HG02852 (cell line): ENCODE results near the gene FDX1.
A peak's percentile ranks its signal among the peaks of the same experiment; 100 is the strongest.
"Not testable (repeated sequence)": the region's sequence is repeated elsewhere in the genome, so short reads cannot be mapped to it uniquely, and the experiment has no call there.

Experiments used
- ATAC-seq: cut with Tn5 transposase; IDR thresholded peaks from one replicate; pipeline ENCODE4 v1.9.1; 2021; ENCODE audit warnings: mild to moderate bottlenecking, moderate library complexity; ENCODE audit not compliant: unreplicated experiment

FDX1 gene

DNA sequence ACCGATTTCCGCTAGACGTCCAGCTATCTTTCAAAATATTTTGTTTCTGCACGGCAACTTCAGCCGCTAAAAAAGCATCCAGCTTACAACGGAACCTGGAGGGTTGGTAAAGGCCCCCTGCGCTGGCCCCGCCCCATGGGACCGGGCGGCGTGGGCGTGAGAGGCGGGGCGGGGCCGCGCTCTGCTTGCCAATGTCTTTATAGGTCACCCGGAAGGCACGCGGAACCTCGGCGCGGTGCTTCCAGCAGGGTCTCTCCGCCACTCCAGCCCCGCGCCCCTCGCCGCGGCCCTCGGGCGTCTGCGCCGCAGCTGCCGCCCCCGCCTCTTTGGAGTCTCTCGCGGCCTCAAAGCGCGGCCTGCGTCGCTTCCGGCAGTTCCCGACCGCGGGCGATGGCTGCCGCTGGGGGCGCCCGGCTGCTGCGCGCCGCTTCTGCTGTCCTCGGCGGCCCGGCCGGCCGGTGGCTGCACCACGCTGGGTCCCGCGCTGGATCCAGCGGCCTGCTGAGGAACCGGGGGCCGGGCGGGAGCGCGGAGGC lies at the start of gene FDX1:
Gene FDX1 (plus strand): TSS at position 218 of the 536 bp plus-strand sequence. CDS start 173 bp downstream, at position 391.
- ATAC-seq: peak; percentile 84

GRCh38 chr11:110380836-110381622 lies 48.7 kb upstream of the FDX1 start:
- no peak for ATAC-seq

DNA sequence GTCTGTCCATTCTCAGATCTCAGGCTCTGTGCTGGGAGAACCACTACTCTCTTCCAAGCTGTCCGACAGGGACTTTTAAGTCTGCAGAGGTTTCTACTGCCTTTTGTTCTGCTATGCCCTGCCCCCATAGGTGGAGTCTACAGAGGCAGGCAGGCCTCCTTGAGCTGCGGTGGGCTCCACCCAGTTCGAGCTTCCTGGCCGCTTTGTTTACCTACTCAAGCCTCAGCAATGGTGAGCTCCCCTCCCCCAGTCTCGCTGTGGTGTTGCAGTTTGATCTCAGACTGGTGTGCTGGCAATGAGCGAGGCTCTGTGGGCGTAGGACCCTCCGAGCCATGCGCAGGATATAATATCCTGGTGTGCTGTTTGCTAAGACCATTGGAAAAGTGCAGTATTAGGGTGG lies 41.5 kb upstream of the FDX1 start:
- ATAC-seq: not testable (repeated sequence)

- ATAC-seq: no peak
These were observed 39.8 kb upstream of the FDX1 start for GRCh38 chr11:110389965-110390364.

- no peak for ATAC-seq
These were observed 37.7 kb upstream of the FDX1 start for GRCh38 chr11:110392056-110392455.

- ATAC-seq: not testable (repeated sequence)
These were observed 32.0 kb upstream of the FDX1 start for GRCh38 chr11:110397668-110398286.

DNA sequence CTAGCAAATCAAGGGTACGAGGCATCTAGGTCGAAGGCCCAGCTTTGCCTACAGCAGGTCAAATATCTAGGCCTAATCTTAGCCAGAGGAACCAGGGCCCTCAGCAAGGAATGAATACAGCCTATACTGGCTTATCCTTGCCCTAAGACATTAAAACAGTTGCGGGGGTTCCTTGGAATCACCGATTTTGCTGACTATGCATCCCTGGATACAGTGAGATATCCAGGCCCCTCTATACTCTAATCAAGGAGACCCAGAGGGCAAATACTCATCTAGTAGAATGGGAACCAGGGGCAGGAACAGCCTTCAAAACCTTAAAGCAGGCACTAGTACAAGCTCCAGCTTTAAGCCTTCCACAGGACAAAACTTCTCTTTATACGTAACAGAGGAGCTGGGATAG lies 26.2 kb upstream of the FDX1 start:
- not testable (repeated sequence) for ATAC-seq

DNA sequence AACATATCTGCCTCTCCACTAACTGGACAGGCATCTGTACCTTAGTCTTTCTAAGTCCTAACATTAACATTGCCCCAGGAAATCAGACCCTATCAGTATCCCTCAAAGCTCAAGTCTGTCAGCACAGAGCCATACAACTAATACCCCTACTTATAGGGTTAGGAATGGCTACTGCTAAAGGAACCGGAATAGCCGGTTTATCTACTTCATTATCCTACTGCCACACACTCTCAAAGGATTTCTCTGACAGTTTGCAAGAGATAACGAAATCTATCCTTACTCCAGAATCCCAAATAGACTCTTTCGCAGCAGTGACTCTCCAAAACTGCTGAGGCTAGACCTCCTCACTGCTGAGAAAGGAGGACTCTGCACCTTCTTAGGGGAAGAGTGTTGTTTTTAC lies 24.1 kb upstream of the FDX1 start:
- not testable (repeated sequence) for ATAC-seq

- no peak for ATAC-seq
These were observed 22.4 kb upstream of the FDX1 start for GRCh38 chr11:110407315-110407714.

GRCh38 chr11:110409174-110409573 lies 20.6 kb upstream of the FDX1 start:
- ATAC-seq: no peak

DNA sequence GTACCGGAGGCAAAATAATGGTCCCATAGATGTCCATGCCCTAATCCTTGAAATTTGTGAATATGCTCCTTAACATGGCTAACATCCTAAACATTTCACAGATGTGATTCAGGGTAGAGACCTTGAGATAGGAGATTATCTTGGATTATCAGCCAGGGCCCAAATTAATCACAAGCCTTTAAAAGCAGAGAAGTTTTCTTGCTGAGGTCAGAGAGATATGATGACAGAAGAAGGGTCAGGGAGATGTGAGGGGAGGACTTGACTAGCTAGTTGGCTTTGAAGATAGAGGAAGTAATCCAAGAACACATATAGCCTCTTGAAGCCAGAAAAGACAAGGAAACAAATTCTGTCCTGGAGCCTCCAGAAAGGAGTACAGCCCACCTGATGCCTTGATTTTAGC lies 19.1 kb upstream of the FDX1 start:
- ATAC-seq: no peak

GRCh38 chr11:110415081-110415480 lies 14.7 kb upstream of the FDX1 start:
- ATAC-seq: no peak

DNA sequence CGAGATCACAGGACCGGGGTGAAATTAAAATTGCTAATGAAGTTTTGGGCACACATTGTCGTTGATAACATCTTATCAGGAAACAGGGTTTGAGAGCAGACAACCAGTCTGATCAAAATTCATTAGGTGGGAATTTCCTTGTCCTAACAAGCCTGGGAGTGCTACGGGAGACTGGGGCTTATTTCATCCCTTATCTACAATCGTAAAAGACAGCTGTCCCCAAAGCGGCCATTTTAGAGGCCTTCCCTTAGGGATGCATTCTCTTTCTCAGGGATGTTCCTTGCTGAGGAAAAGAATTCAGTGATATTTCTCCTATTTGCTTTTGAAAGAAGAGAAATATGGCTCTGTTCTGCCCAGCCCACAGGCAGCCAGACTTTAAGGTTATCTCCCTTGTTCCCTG lies 8.1 kb upstream of the FDX1 start:
- not testable (repeated sequence) for ATAC-seq

- no peak for ATAC-seq
These were observed 7.3 kb upstream of the FDX1 start for GRCh38 chr11:110422306-110422905.

DNA sequence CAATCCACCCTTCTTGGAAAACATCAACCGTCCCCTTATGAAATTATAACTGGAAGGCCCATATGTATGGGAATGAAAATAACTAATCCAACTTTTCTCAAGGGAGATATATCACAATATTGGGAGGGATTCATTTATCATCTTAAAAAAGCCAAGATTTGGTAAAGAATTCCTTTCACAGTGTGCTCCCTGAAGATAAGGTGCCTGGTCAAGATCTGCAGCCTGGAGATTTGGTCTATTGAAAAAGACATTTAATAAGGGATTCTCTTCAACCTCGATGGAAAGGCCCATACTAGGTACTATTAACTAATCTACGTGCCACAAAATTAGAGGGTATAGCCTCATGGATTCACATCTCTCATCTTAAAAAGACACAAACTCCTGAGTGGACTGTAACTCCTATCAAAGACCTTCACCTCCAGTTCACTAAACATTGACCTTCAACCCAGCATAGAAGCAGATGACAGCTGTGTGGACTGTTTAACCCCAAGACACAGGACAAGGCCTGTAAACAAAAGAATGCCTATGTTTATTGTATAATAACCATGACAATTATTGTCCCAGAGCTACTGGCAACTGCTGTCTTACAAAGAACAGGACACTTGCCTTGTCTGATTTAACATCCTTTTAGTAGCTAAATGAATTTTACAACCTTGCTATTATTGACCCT lies 4.8 kb upstream of the FDX1 start:
- no peak for ATAC-seq

- no peak for ATAC-seq
These were observed 3.8 kb upstream of the FDX1 start for GRCh38 chr11:110425751-110426545.

GRCh38 chr11:110428040-110428439 lies 1.7 kb upstream of the FDX1 start:
- no peak for ATAC-seq

DNA sequence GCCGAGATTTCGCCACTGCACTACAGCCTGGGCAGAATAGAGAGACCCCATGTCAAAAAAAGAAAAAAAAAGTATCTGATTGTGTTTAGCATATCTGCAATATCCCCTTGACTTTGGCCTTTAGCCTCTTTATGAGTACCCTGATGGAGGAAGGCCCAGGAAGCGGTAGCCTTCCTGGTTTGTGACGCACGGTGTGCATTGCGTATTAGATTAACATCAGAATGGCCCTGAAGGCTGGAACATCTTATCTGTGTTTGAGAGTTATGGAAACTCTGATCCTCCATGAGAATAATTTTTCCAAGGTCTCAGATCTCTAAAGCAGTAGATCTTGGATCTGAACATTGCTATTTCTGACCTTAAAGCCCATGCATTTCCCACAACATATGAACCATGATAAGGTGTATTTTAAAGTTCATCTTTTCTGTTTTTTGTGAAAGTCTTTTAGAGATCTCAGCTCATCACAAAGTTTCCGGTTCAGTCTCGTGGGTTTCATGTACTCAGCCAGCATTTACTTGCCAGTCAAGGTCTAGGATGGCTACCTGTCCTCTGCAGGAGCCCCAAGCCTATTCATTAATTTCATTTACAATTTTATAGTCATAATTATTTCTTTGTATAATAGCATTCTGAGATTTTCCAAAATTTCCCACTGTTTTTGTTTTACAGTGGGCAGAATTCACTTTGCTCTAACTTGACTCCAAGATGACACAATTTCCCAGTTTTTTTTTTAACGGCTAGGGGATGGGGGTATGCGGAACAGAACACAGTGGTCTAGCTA lies 605 bp upstream of the FDX1 start:
- no peak for ATAC-seq

DNA sequence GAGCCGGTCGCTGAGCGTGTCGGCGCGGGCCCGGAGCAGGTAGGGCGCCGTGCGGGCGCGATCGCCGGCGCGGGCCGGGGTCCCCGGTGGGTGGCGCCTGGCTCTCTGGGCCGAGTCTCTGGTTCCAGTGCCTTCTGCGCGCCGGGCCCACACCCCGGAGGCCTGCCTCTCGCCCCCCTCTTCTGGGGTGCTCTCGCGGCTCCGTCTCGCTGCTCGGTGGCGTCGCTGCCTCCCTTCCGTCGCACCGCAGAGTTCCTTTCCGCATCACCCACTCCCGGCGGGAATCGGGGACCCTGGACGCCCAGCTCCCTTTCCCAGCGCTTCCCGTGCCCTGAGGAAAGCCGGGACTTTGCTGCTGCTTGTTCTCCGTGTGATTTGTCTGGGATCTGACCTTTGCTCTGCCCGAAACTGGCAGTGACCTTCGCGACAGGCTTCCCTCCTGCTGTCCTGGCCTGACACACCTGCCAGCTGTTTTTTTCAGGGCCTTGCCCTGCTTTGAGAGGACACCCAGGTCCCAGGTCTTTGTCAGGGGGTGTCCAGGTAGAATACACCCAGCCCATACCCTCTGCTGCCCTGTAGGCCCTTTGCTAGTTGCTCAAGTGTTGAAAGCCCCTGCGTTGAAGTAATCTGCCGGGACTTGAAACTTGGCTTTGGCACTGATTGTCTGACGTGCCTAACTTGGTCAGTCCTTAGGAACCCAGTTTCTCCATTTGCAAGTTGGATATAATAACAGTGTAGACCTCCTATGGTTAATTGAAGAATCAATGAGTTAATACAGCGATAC lies 711 bp downstream of the FDX1 start:
- ATAC-seq: peak; percentile 45
